A549 (cell line): ENCODE measurements around the gene ABHD2.
"Not testable (repeated sequence)": the region's sequence is repeated elsewhere in the genome, so short reads cannot be mapped to it uniquely, and the experiment has no call there.

Experiments used
- CTCF ChIP-seq: fragments of >200 bp; sonication (Bioruptor Twin); formaldehyde crosslinking; IDR thresholded peaks from 3 replicates; pipeline ENCODE4 v1.5.1; 2016
- TF ChIP-seq, protein P1 (sequence below): fragments of 200-600 bp; sonication (generic); IDR thresholded peaks from 2 replicates; pipeline ENCODE4 v1.6.1; 2016; ENCODE audit warnings: antibody characterized with exemption, mild to moderate bottlenecking, moderate library complexity

DNA sequence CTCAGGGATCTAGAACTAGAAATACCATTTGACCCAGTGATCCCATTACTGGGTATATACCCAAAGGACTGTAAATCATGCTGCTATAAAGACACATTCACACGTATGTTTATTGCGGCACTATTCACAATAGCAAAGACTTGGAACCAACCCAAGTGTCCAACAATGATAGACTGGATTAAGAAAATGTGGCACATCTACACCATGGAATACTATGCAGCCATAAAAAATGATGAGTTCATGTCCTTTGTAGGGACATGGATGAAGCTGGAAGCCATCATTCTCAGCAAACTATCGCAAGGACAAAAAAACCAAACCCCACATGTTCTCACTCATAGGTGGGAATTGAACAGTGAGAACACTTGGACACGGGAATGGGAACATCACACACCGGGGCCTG is 161.9 kb downstream of the ABHD2 start:
- TF ChIP-seq, protein P1, sequence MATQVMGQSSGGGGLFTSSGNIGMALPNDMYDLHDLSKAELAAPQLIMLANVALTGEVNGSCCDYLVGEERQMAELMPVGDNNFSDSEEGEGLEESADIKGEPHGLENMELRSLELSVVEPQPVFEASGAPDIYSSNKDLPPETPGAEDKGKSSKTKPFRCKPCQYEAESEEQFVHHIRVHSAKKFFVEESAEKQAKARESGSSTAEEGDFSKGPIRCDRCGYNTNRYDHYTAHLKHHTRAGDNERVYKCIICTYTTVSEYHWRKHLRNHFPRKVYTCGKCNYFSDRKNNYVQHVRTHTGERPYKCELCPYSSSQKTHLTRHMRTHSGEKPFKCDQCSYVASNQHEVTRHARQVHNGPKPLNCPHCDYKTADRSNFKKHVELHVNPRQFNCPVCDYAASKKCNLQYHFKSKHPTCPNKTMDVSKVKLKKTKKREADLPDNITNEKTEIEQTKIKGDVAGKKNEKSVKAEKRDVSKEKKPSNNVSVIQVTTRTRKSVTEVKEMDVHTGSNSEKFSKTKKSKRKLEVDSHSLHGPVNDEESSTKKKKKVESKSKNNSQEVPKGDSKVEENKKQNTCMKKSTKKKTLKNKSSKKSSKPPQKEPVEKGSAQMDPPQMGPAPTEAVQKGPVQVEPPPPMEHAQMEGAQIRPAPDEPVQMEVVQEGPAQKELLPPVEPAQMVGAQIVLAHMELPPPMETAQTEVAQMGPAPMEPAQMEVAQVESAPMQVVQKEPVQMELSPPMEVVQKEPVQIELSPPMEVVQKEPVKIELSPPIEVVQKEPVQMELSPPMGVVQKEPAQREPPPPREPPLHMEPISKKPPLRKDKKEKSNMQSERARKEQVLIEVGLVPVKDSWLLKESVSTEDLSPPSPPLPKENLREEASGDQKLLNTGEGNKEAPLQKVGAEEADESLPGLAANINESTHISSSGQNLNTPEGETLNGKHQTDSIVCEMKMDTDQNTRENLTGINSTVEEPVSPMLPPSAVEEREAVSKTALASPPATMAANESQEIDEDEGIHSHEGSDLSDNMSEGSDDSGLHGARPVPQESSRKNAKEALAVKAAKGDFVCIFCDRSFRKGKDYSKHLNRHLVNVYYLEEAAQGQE = not testable (repeated sequence)
- TF ChIP-seq CTCF = not testable (repeated sequence)
